ENCODE data around the gene NBPF3. TPM values are rescaled to one million over a fixed set of nuclear protein-coding genes. Genes with fewer than 3 reads are reported as not detected.

Gene NBPF3
- total and polyA plus RNA-seq, 4 donors: 1.4 to 4.0 (median 1.7) TPM

GRCh38 chr1:21508580-21509350, 68.8 kb downstream of the NBPF3 start:
- Histone ChIP-seq H3K27me3 (ENCODE audit: control insufficient read depth in 4 of 4, insufficient read depth in 4 of 4, low read length in 3 of 4) (peaks cover 0 to 3% (median 0%) of the 10 kb centered on the region in 4 donors), H3K4me3 (ENCODE audit: low read depth in 1 of 3, low read length in 3 of 3) (peak overlapping the region in 1 of 3 donors; percentile 45), H3K36me3 (ENCODE audit: control insufficient read depth in 4 of 4, insufficient read depth in 3 of 4, low read depth in 1 of 4, low read length in 3 of 4) (no peaks in the 10 kb centered on the region), H3K27ac (ENCODE audit: low read depth in 1 of 2, low read length in 2 of 2) (no peak overlapping the region), H3K9me3 (ENCODE audit: control insufficient read depth in 4 of 4, low read length in 3 of 4) (no peaks in the 10 kb centered on the region), H3K4me1 (ENCODE audit: control insufficient read depth in 4 of 4, insufficient read depth in 4 of 4, low read length in 3 of 4) (peaks cover 0 to 10% (median 2%) of the 10 kb centered on the region in 4 donors), H3K9ac (ENCODE audit: low read depth in 1 of 2, low read length in 2 of 2) (no peak overlapping the region)
- WGBS: 9% methylated on average over 45 of the region's 45 CpGs
- peak; percentile 81 for DNase-seq (ENCODE audit: low spot score)
- no peak for TF ChIP-seq TAF1 (conservative IDR thresholded peaks at IDR 0.05)
- no peak for TF ChIP-seq EGR1 (IDR thresholded peaks at IDR 0.05; ENCODE audit: low read depth in 2 of 2)
- TF ChIP-seq CTCF (IDR thresholded peaks at IDR 0.05; ENCODE audit: low read depth, low read length, missing input control): peak; percentile 59
- peak; percentile 60 to 70 for TF ChIP-seq RAD21 (IDR thresholded peaks at IDR 0.05)
- no peak for TF ChIP-seq GABPA (IDR thresholded peaks at IDR 0.05 in 1 of 2, conservative IDR thresholded peaks at IDR 0.05 in 1 of 2)

- Histone ChIP-seq H3K9me3 (ENCODE audit: control insufficient read depth in 4 of 4, low read length in 3 of 4) (no peaks in the 10 kb centered on the region), H3K36me3 (ENCODE audit: control insufficient read depth in 4 of 4, insufficient read depth in 3 of 4, low read depth in 1 of 4, low read length in 3 of 4) (no peaks in the 10 kb centered on the region), H3K4me1 (ENCODE audit: control insufficient read depth in 4 of 4, insufficient read depth in 4 of 4, low read length in 3 of 4) (peaks cover 0 to 10% (median 2%) of the 10 kb centered on the region in 4 donors), H3K4me3 (ENCODE audit: low read depth in 1 of 3, low read length in 3 of 3) (peak within 1 kb of the TSS in 1 of 3 donors; percentile 45), H3K9ac (ENCODE audit: low read depth in 1 of 2, low read length in 2 of 2) (no peak within 1 kb of the TSS), H3K27ac (ENCODE audit: low read depth in 1 of 2, low read length in 2 of 2) (no peak within 1 kb of the TSS), H3K27me3 (ENCODE audit: control insufficient read depth in 4 of 4, insufficient read depth in 4 of 4, low read length in 3 of 4) (peaks cover 0 to 3% (median 0%) of the 10 kb centered on the region in 4 donors)
- TF ChIP-seq MAX (IDR thresholded peaks at IDR 0.05) (no peak), EGR1 (IDR thresholded peaks at IDR 0.05; ENCODE audit: low read depth in 2 of 2) (no peak), HNF4G (IDR thresholded peaks at IDR 0.05) (no peak), ZBTB33 (IDR thresholded peaks at IDR 0.05) (no peak), FOXA2 (IDR thresholded peaks at IDR 0.05) (no peak)
- no peak for DNase-seq (ENCODE audit: low spot score)
- WGBS: 9% methylated on average over 67 of the region's 67 CpGs
Observed at GRCh38 chr1:21509351-21510112, 69.6 kb downstream of the NBPF3 start, which contains the start of gene ALPL. TSS of gene ALPL (plus strand) at chr1:21509423. CDS start at chr1:21554082, 44,659 bp downstream.

GRCh38 chr1:21510113-21510493, 70.2 kb downstream of the NBPF3 start:
- Histone ChIP-seq H3K27me3 (ENCODE audit: control insufficient read depth in 4 of 4, insufficient read depth in 4 of 4, low read length in 3 of 4) (peaks cover 0 to 3% (median 0%) of the 10 kb centered on the region in 4 donors), H3K9me3 (ENCODE audit: control insufficient read depth in 4 of 4, low read length in 3 of 4) (no peaks in the 10 kb centered on the region), H3K27ac (ENCODE audit: low read depth in 1 of 2, low read length in 2 of 2) (no peak overlapping the region), H3K4me1 (ENCODE audit: control insufficient read depth in 4 of 4, insufficient read depth in 4 of 4, low read length in 3 of 4) (peaks cover 0 to 10% (median 2%) of the 10 kb centered on the region in 4 donors), H3K4me3 (ENCODE audit: low read depth in 1 of 3, low read length in 3 of 3) (peak overlapping the region in 1 of 3 donors; percentile 45), H3K9ac (ENCODE audit: low read depth in 1 of 2, low read length in 2 of 2) (no peak overlapping the region), H3K36me3 (ENCODE audit: control insufficient read depth in 4 of 4, insufficient read depth in 3 of 4, low read depth in 1 of 4, low read length in 3 of 4) (no peaks in the 10 kb centered on the region)
- WGBS: 61% methylated on average over 12 of the region's 12 CpGs
- DNase-seq (ENCODE audit: low spot score): no peak
- TF ChIP-seq TAF1 (conservative IDR thresholded peaks at IDR 0.05): no peak
- TF ChIP-seq NR2F2 (IDR thresholded peaks at IDR 0.05): no peak
- TF ChIP-seq FOXA1 (IDR thresholded peaks at IDR 0.05): no peak
- TF ChIP-seq HNF4G (IDR thresholded peaks at IDR 0.05): no peak
- no peak for TF ChIP-seq MAX (IDR thresholded peaks at IDR 0.05)
- TF ChIP-seq ZBTB33 (IDR thresholded peaks at IDR 0.05): no peak
- no peak for TF ChIP-seq JUND (IDR thresholded peaks at IDR 0.05)
- TF ChIP-seq YY1 (IDR thresholded peaks at IDR 0.05): no peak
- TF ChIP-seq EGR1 (IDR thresholded peaks at IDR 0.05; ENCODE audit: low read depth in 2 of 2): no peak
- no peak for TF ChIP-seq HNF4A (conservative IDR thresholded peaks at IDR 0.05)
- TF ChIP-seq CTCF (IDR thresholded peaks at IDR 0.05; ENCODE audit: low read depth, low read length, missing input control): no peak
- no peak for TF ChIP-seq RAD21 (IDR thresholded peaks at IDR 0.05)
- no peak for TF ChIP-seq FOXA2 (IDR thresholded peaks at IDR 0.05)
